ENCODE measurements around the gene TNPO2. TPM values are rescaled to one million over a fixed set of nuclear protein-coding genes. Genes with fewer than 3 reads are reported as not detected.

TNPO2 gene
- total and polyA plus RNA-seq, 2 of the 13 experiments (the other 11 are each of a cell fraction or from before 2014, with no cell fraction given), result 31.7 to 61.0 TPM

DNA sequence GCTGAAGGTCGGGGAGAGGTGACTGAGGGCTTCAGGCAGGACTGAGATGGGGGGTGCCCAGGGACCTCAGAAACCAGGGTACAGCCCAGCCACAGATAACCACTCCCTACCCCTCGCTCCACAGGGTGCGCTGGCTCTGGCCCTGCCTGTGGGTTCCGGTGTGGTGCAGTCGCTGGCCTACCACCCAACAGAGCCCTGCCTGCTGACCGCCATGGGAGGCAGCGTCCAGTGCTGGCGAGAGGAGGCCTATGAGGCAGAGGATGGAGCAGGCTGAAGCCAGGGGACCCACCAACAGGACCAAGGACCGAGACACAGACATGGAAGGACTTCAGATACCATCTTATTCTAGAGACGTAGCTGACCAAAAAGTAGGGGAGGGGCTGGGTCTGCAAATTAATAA, 48.3 kb downstream of the TNPO2 start:
- Histone ChIP-seq H3K27me3 (ENCODE audit: control insufficient read depth in 1 of 2, insufficient read depth in 2 of 2, low read length in 2 of 2) (no peaks in the 10 kb centered on the region), H3K27ac (ENCODE audit: extremely low read length, insufficient read depth, low read length) (no peak overlapping the region), H2AFZ (ENCODE audit: low read length) (no peak overlapping the region), H3K4me3 (replicated peaks in 1 of 3; ENCODE audit: insufficient read depth in 1 of 3, low read depth in 2 of 3, low read length in 3 of 3) (no peak overlapping the region), H3K36me3 (replicated peaks in 1 of 2; ENCODE audit: control insufficient read depth in 1 of 2, insufficient read depth in 2 of 2, low read length in 2 of 2) (peaks cover 36 to 63% of the 10 kb centered on the region in 2 experiments), H3K4me2 (ENCODE audit: low read depth, low read length) (no peak overlapping the region), H4K20me1 (ENCODE audit: insufficient read depth, low read length) (peaks cover 2% of the 10 kb centered on the region; the same call in 1 of the 2 replicates), H3K79me2 (ENCODE audit: insufficient read depth, low read length) (peaks cover 10% of the 10 kb centered on the region), H3K9me3 (ENCODE audit: low read length) (no peaks in the 10 kb centered on the region), H3K4me1 (ENCODE audit: insufficient read depth, low read length) (peaks cover 19% of the 10 kb centered on the region), H3K9ac (ENCODE audit: insufficient read depth, low read depth, low read length) (no peak overlapping the region)
- ATAC-seq, result no peak
- intact Hi-C loops (cut with micrococcal nuclease; ENCODE audit: unreplicated experiment), result no loop called here
- no peak for FAIRE-seq
- in situ Hi-C loops (cut with HindIII; ENCODE audit: extremely low pct_ligation_motif_present, low pct_unique_long_range_greater_than_20kb), result no loop called here
- POLR2A ChIA-PET, result no interaction called here
- BruUV-seq (replicated peaks), result no TSS peak
- no peak for TF ChIP-seq ZNF607 (CRISPR knock-in tag; IDR thresholded peaks at IDR 0.05; ENCODE audit: borderline replicate concordance)
- no peak for TF ChIP-seq CCDC6 (CRISPR knock-in tag; IDR thresholded peaks at IDR 0.05)
- TF ChIP-seq AGO2 (optimal IDR thresholded peaks at IDR 0.05; ENCODE audit: low read depth, low read length), result peak; percentile 33
- TF ChIP-seq PHF5A (CRISPR knock-in tag; IDR thresholded peaks at IDR 0.05; ENCODE audit: low read depth, unreplicated experiment), result no peak
- no peak for TF ChIP-seq ZBTB3 (CRISPR knock-in tag; IDR thresholded peaks at IDR 0.05; ENCODE audit: borderline replicate concordance, low read depth)
- TF ChIP-seq POLR2A (IDR thresholded peaks at IDR 0.05; ENCODE audit: insufficient read depth in 1 of 2, low read depth in 2 of 2, low read length in 2 of 2), result peak in 1 of 2 experiments; percentile 14; a peak in 1 of 4 replicates
- TF ChIP-seq HOXA7 (CRISPR knock-in tag; IDR thresholded peaks at IDR 0.05), result no peak
- DNase-seq (ENCODE audit: low spot score), result no peak
- 92% methylated on average over 6 of the region's 10 CpGs for WGBS (ENCODE audit: low lambda C conversion rate)
- CTCF ChIA-PET (ENCODE audit: low intra/inter-chr PET ratio, low total read pairs), result no interaction called here

DNA sequence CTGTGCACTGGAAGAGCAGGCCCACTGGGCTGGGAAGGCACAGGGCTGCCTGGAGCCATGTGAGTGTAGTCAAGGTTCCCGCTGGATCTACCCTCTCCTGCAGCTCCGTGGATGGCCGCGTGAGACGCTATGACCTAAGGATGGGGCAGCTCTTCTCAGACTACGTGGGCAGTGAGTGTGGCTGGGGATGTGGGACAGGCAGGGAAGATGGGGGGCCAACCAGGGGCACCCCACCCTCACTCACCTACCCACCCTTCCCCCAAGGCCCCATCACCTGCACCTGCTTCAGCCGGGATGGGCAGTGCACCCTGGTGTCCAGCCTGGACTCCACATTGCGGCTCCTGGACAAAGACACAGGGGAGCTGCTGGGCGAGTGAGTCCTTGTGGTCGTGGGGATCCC, 51.0 kb downstream of the TNPO2 start:
- intact Hi-C loops (cut with micrococcal nuclease; ENCODE audit: unreplicated experiment), result loop anchor here (1.0 kb wide), 1 partner anchor 108 kb away; no protein-coding TSS in a partner anchor
- WGBS (ENCODE audit: low lambda C conversion rate), result 94% methylated on average over 9 of the region's 10 CpGs
- Histone ChIP-seq H3K9me3 (ENCODE audit: low read length) (no peaks in the 10 kb centered on the region), H3K4me1 (ENCODE audit: insufficient read depth, low read length) (peaks cover 18% of the 10 kb centered on the region), H3K4me2 (ENCODE audit: low read depth, low read length) (no peak overlapping the region), H3K79me2 (ENCODE audit: insufficient read depth, low read length) (peaks cover 27% of the 10 kb centered on the region), H3K9ac (ENCODE audit: insufficient read depth, low read depth, low read length) (no peak overlapping the region), H2AFZ (ENCODE audit: low read length) (no peak overlapping the region), H4K20me1 (ENCODE audit: insufficient read depth, low read length) (peaks cover 2% of the 10 kb centered on the region; the same call in 1 of the 2 replicates), H3K27ac (ENCODE audit: extremely low read length, insufficient read depth, low read length) (no peak overlapping the region), H3K36me3 (replicated peaks in 1 of 2; ENCODE audit: control insufficient read depth in 1 of 2, insufficient read depth in 2 of 2, low read length in 2 of 2) (peaks cover 27 to 44% of the 10 kb centered on the region in 2 experiments), H3K4me3 (replicated peaks in 1 of 3; ENCODE audit: insufficient read depth in 1 of 3, low read depth in 2 of 3, low read length in 3 of 3) (no peak overlapping the region), H3K27me3 (ENCODE audit: control insufficient read depth in 1 of 2, insufficient read depth in 2 of 2, low read length in 2 of 2) (no peaks in the 10 kb centered on the region; a peak in 1 of 5 replicates)
- no peak for DNase-seq (ENCODE audit: low spot score)
- POLR2A ChIA-PET, result interaction anchor here (1.5 kb wide), 1 partner anchor 9 kb away, joined by 6 read pairs; the partner anchor contains the start of gene DHPS
- TF ChIP-seq AGO2 (optimal IDR thresholded peaks at IDR 0.05; ENCODE audit: low read depth, low read length), result peak; percentile 66
- no peak for TF ChIP-seq JDP2 (CRISPR knock-in tag; IDR thresholded peaks at IDR 0.05; ENCODE audit: borderline replicate concordance)
- no TSS peak for BruUV-seq (replicated peaks)
- in situ Hi-C loops (cut with HindIII; ENCODE audit: extremely low pct_ligation_motif_present, low pct_unique_long_range_greater_than_20kb), result loop anchor here (5.0 kb wide), 1 partner anchor 110 kb away; no protein-coding TSS in a partner anchor
- ATAC-seq, result no peak
- FAIRE-seq, result no peak
- CTCF ChIA-PET (ENCODE audit: low intra/inter-chr PET ratio, low total read pairs), result interaction anchor here (2.6 kb wide), 1 partner anchor 109 kb away, joined by 17 read pairs; no protein-coding TSS in a partner anchor
